OCI-LY3 (cell line): Measurements from ENCODE around the gene SHROOM2.

Source experiments
- EZH2phosphoT487 ChIP-seq: fragments of 200-600 bp; shearing (Covaris generic); IDR thresholded peaks from 2 replicates; pipeline ENCODE4 v1.6.1; 2018; ENCODE audit warnings: antibody characterized with exemption, mixed run types, low read depth
- TF ChIP-seq, protein P1 (sequence below): fragments of 200-600, 300-600 bp; sonication (generic); IDR thresholded peaks from 2 replicates; pipeline ENCODE4 v1.5.1; 2014; ENCODE audit warnings: antibody characterized with exemption, low read length, low read depth

DNA sequence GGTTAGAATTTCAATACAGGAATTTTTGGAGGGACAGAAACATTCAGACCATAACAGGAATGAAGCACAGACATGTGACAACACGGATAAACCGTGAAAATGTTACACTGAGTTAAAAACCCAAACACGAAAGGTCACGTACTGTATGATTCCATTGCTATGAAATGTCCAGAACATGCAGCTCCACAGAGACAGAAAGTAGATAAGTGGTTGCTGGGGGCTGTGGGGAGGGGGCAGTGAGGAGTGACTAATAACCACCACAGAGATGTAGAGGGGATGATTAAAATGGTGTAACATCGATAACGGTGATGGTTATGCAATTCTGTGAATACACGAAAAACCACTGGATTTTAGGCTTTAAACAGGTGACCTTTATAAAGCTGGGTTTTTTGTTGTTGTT lies 28.9 kb upstream of the SHROOM2 start:
- TF ChIP-seq, protein P1, sequence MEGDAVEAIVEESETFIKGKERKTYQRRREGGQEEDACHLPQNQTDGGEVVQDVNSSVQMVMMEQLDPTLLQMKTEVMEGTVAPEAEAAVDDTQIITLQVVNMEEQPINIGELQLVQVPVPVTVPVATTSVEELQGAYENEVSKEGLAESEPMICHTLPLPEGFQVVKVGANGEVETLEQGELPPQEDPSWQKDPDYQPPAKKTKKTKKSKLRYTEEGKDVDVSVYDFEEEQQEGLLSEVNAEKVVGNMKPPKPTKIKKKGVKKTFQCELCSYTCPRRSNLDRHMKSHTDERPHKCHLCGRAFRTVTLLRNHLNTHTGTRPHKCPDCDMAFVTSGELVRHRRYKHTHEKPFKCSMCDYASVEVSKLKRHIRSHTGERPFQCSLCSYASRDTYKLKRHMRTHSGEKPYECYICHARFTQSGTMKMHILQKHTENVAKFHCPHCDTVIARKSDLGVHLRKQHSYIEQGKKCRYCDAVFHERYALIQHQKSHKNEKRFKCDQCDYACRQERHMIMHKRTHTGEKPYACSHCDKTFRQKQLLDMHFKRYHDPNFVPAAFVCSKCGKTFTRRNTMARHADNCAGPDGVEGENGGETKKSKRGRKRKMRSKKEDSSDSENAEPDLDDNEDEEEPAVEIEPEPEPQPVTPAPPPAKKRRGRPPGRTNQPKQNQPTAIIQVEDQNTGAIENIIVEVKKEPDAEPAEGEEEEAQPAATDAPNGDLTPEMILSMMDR = no peak
- TF ChIP-seq EZH2phosphoT487 = no peak
